GM21390 (cell line): ENCODE results near the gene MARVELD2.
A peak's percentile ranks its signal among the peaks of the same experiment; 100 is the strongest.
"Not testable (repeated sequence)": the region's sequence is repeated elsewhere in the genome, so short reads cannot be mapped to it uniquely, and the experiment has no call there.

Source experiments
- ATAC-seq: cut with Tn5 transposase; IDR thresholded peaks from one replicate; pipeline ENCODE4 v1.9.1; 2021; ENCODE audit not compliant: unreplicated experiment

The MARVELD2 gene

GRCh38 chr5:69414885-69415583, at the start of gene MARVELD2:
Gene MARVELD2, plus strand, starts transcription at chr5:69415116. Its CDS starts 4,270 bp downstream, at chr5:69419386.
- peak; percentile 73 for ATAC-seq

GRCh38 chr5:69367697-69368279, 47.1 kb upstream of the MARVELD2 start:
- ATAC-seq: no peak

- peak; percentile 20 for ATAC-seq
Observed at GRCh38 chr5:69368458-69369339, 46.2 kb upstream of the MARVELD2 start.

GRCh38 chr5:69369340-69370121, 45.4 kb upstream of the MARVELD2 start, which contains the start of the genes AK6, RAD17 and TAF9:
Gene AK6, minus strand, starts transcription at chr5:69369520. Its CDS starts 30 bp downstream, at chr5:69369490.
Gene RAD17, plus strand, starts transcription at chr5:69369818. Its CDS starts 2,391 bp downstream, at chr5:69372209.
Gene TAF9, minus strand, starts transcription at chr5:69369520. Its CDS starts 3,783 bp downstream, at chr5:69365737.
- peak; percentile 92 for ATAC-seq

GRCh38 chr5:69370335-69370734, 44.6 kb upstream of the MARVELD2 start:
- not testable (repeated sequence) for ATAC-seq

GRCh38 chr5:69372394-69372793, 42.5 kb upstream of the MARVELD2 start:
- no peak for ATAC-seq

- peak; percentile 78 for ATAC-seq
Observed at GRCh38 chr5:69374911-69375446, 39.9 kb upstream of the MARVELD2 start.

- no peak for ATAC-seq
Observed at GRCh38 chr5:69378376-69378775, 36.5 kb upstream of the MARVELD2 start.

- no peak for ATAC-seq
Observed at GRCh38 chr5:69404659-69405330, 10.1 kb upstream of the MARVELD2 start.

- no peak for ATAC-seq
Observed at GRCh38 chr5:69415584-69415958, 655 bp downstream of the MARVELD2 start.

- ATAC-seq: no peak
Observed at GRCh38 chr5:69416180-69416579, 1.3 kb downstream of the MARVELD2 start.

- no peak for ATAC-seq
Observed at GRCh38 chr5:69416699-69417098, 1.8 kb downstream of the MARVELD2 start.

- ATAC-seq: no peak
Observed at GRCh38 chr5:69418554-69418953, 3.6 kb downstream of the MARVELD2 start.

GRCh38 chr5:69431424-69432303, 16.7 kb downstream of the MARVELD2 start:
- no peak for ATAC-seq

GRCh38 chr5:69432412-69433206, 17.7 kb downstream of the MARVELD2 start:
- peak; percentile 66 for ATAC-seq

GRCh38 chr5:69435276-69435884, 20.5 kb downstream of the MARVELD2 start:
- not testable (repeated sequence) for ATAC-seq

GRCh38 chr5:69444127-69444754, 29.3 kb downstream of the MARVELD2 start:
- ATAC-seq: no peak
